BJ (cell line): ENCODE data around the gene EIF2A. TPM values are rescaled to one million over a fixed set of nuclear protein-coding genes. Genes with fewer than 3 reads are reported as not detected.

Source experiments
- CTCF ChIA-PET: fragments of 350-600 bp; formaldehyde crosslinking; extraction: SDS; loops from one replicate; lab custom pipeline; 2021; ENCODE audit warnings: antibody characterized with exemption, inconsistent platforms; lab: Yijun Ruan, JAX
- POLR2A ChIA-PET: fragments of 300-600 bp; sonication (Branson Sonifier 250); formaldehyde crosslinking; extraction: SDS; loops from one replicate; lab custom pipeline; 2021; ENCODE audit warnings: antibody characterized with exemption; lab: Charles Lee
- DNase-seq: peaks from one replicate; pipeline ENCODE4 v3.0.0-alpha.2; 2011; ENCODE audit warnings: low read depth
- H3K27me3 ChIP-seq: 2 replicates; pipeline ENCODE4 v1.6.0; 2011; ENCODE audit warnings: low read length; ENCODE audit not compliant: control insufficient read depth, insufficient read depth
- H3K36me3 ChIP-seq: 2 replicates; pipeline ENCODE4 v1.5.1; 2011; ENCODE audit warnings: low read length; ENCODE audit not compliant: control insufficient read depth, insufficient read depth
- H3K4me3 ChIP-seq: 2 replicates; pipeline ENCODE4 v1.5.1; 2011; ENCODE audit warnings: low read depth, mild to moderate bottlenecking, control low read depth, low read length
- CTCF ChIP-seq: IDR thresholded peaks from 2 replicates; pipeline ENCODE4 v1.5.1; 2011; ENCODE audit warnings: low read depth, mild to moderate bottlenecking, control low read depth, inconsistent platforms, low read length, moderate library complexity; ENCODE audit not compliant: insufficient read depth
- polyA plus RNA-seq: library from polyadenylated mRNA; depleted of rRNA; stranded (reverse); fragments of >200 nt; gene quantifications from 2 replicates; pipeline ENCODE4 v1.2.3, GENCODE V29; 2011

EIF2A gene
- polyA plus RNA-seq, 1 experiment = 53.1 TPM

- Histone ChIP-seq H3K36me3 (no peaks in the 10 kb centered on the region), H3K27me3 (0 out of 2 replicates have a peak, but pooled peaks cover 1% of the 10 kb centered on the region), H3K4me3 (no peak overlapping the region)
- TF ChIP-seq CTCF = no peak
- CTCF ChIA-PET = no interaction called here
- POLR2A ChIA-PET = no interaction called here
- no peak for DNase-seq
Measured at GRCh38 chr3:150508401-150508800, 38.2 kb upstream of the EIF2A start.

- H3K4me3 ChIP-seq = no peak overlapping the region
- ChIA-PET POLR2A (no interaction called here), CTCF (no interaction called here)
- no peaks in the 10 kb centered on the region for H3K36me3 ChIP-seq
- TF ChIP-seq CTCF = no peak
- DNase-seq = no peak
- no peaks in the 10 kb centered on the region for H3K27me3 ChIP-seq
Measured at GRCh38 chr3:150509780-150510179, 36.8 kb upstream of the EIF2A start.

GRCh38 chr3:150511122-150511821 is 35.3 kb upstream of the EIF2A start:
- H3K27me3 ChIP-seq = no peaks in the 10 kb centered on the region
- ChIA-PET POLR2A (interaction anchor here (0.5 kb wide), 1 partner anchor 16 kb away, joined by 3 read pairs; no protein-coding TSS in a partner anchor), CTCF (interaction anchor here (1.3 kb wide), 1 partner anchor 10 kb away, joined by 4 read pairs; no protein-coding TSS in a partner anchor)
- no peak for TF ChIP-seq CTCF
- DNase-seq = no peak
- no peak overlapping the region for H3K4me3 ChIP-seq
- H3K36me3 ChIP-seq = no peaks in the 10 kb centered on the region

- H3K4me3 ChIP-seq = no peak overlapping the region
- CTCF ChIA-PET = no interaction called here
- POLR2A ChIA-PET = no interaction called here
- H3K36me3 ChIP-seq = no peaks in the 10 kb centered on the region
- no peak for TF ChIP-seq CTCF
- DNase-seq = no peak
- H3K27me3 ChIP-seq = no peaks in the 10 kb centered on the region
Measured at GRCh38 chr3:150515210-150515609, 31.4 kb upstream of the EIF2A start.

- POLR2A ChIA-PET = no interaction called here
- CTCF ChIA-PET = interaction anchor here (1.4 kb wide), 2 partner anchors 12 to 16 kb away, joined by 3 read pairs; no protein-coding TSS in a partner anchor
Measured at GRCh38 chr3:150519026-150519425, 27.6 kb upstream of the EIF2A start.

More at GRCh38 chr3:150519026-150519425, 27.6 kb upstream of the EIF2A start:
- H3K27me3 ChIP-seq = no peaks in the 10 kb centered on the region
- no peak overlapping the region for H3K4me3 ChIP-seq
- H3K36me3 ChIP-seq = no peaks in the 10 kb centered on the region
- TF ChIP-seq CTCF = no peak
- DNase-seq = no peak
